Activated naive CD4-positive, alpha-beta T cell treated with anti-CD3 and anti-CD28 coated beads, Interleukin-2, amount 50 U/mL, for 24 hours (primary cell): ENCODE data around the gene LZTS3.
"Not testable (repeated sequence)": the region's sequence is repeated elsewhere in the genome, so short reads cannot be mapped to it uniquely, and the experiment has no call there.

Experiments
- H3K27ac Mint-ChIP-seq: one replicate; pipeline ENCODE4 v1.8.0; 2021; ENCODE audit warnings: mild to moderate bottlenecking, mixed read lengths
- H3K27me3 Mint-ChIP-seq: one replicate; pipeline ENCODE4 v1.8.0; 2021; ENCODE audit warnings: mixed read lengths
- H3K36me3 Mint-ChIP-seq: one replicate; pipeline ENCODE4 v1.8.0; 2021; ENCODE audit warnings: mixed read lengths
- H3K4me1 Mint-ChIP-seq: one replicate; pipeline ENCODE4 v1.8.0; 2021; ENCODE audit warnings: mixed read lengths
- H3K4me3 Mint-ChIP-seq: one replicate; pipeline ENCODE4 v1.8.0; 2021; ENCODE audit warnings: mild to moderate bottlenecking, mixed read lengths
- H3K9me3 Mint-ChIP-seq: one replicate; pipeline ENCODE4 v1.8.0; 2021; ENCODE audit warnings: mixed read lengths

Gene LZTS3

DNA sequence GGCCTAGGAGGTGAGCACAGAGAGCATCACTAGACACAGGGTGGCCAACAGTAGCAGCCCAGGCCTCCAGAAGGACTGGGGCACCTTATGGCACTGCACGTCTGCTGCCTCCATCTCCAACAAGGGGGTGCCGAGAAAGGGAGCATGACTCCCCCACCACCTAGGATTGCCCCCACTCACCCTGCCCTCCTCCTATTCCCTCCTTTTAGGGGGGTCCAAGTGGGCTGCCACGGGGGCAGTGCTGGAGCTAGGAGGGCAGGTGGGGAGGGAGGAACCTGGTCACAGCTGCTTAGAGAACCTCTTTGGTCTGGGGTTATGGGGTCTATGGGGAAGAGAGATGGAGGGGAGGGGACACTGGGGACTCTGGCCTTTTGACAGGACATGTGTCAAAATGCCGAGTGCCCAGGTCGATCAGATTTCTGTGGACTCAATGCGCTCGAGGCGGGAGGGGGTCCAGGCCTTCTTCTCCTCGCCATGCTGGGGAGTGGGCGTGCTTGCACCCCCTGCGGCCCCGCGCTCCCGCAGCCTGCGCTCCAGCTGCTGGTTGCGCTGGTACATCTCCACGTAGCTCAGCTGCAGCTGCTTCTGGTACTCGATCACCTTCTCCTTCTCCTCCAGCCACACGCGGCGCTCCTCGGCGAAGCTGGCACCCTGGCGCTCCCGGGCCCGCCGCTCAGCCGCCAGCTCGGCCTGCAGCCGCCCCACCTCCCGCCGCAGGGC is 9.1 kb downstream of the LZTS3 start:
- H3K9me3 Mint-ChIP-seq, result no peaks in the 10 kb centered on the region
- H3K27ac Mint-ChIP-seq, result no peak overlapping the region
- H3K27me3 Mint-ChIP-seq, result peaks cover 7% of the 10 kb centered on the region
- no peak overlapping the region for H3K4me3 Mint-ChIP-seq
- no peaks in the 10 kb centered on the region for H3K36me3 Mint-ChIP-seq
- H3K4me1 Mint-ChIP-seq, result peaks cover 8% of the 10 kb centered on the region

DNA sequence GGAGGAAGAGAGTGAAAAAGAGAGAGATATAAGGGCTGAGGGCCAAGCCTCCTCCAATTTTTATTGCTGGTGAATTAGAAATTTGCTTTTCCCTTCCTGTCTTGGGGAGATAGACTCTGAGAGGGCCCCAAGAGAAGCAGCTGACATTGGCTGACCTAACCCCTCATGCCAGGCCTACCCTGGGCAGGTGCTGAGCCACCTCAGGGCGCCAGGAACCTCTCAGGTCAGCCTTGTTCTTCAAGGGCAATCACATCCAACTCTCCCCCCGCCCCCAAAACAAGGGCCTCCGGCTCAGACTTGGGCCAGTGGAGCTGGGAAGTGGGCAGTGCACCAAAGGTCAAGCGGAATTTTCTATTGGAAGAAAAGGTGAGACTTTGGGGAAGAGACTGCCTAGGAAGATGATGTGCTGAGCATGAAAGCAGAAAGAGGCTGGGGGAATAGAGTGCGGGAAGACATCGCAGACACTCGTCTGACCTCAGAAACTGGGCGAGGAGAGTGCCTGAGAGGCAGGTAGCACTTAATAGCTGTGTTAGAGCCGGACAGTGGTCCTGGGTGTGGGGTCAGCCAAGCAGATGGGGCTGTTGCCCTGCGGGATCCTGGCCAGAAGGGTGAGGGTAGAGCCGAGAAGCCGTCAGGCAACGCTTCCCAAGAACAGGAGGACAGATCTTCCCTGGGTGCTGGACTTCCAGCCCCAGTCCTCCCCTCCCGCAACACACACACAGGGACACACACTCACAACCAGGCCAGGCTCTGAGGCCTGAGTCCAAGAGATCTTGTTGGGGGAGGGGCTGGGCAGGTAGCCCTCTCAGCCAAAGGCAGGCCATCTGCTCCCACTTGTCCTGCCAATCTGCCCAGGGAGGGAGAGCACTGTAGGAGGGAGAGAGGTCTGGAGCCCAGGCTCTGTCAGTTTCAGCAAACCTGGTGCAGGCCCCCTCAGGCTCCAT is 10.0 kb downstream of the LZTS3 start:
- Mint-ChIP-seq H3K4me1 (peaks cover 7% of the 10 kb centered on the region), H3K27ac (no peak overlapping the region), H3K36me3 (no peaks in the 10 kb centered on the region), H3K9me3 (no peaks in the 10 kb centered on the region), H3K27me3 (peaks cover 4% of the 10 kb centered on the region), H3K4me3 (no peak overlapping the region)

DNA sequence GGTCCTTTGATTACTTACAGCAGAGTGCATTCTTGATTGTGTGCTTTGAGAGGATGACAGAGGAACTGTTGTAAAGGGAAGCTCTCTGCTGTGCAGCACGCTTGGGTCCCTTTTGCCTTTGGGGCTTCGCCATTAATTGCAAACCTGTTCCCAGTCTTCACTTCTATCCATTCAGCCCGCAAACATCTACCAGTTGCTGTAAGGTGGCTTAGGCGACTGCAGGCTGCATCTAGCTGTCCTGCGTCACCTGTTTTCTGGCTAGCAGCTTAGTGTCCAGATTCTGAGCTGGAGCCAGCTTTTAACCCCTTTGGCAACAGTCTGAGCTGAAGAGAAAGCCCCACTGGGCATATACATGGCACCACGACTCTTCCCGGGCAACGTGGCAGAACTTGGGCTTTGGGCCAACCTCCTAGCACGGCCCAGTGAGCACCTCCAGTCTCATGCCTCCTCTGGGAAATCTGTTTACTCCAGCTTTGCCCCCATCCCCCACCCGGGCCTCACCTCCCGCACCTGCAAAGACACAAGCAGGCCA is 11.2 kb downstream of the LZTS3 start:
- Mint-ChIP-seq H3K27me3 (no peaks in the 10 kb centered on the region), H3K4me3 (no peak overlapping the region)

DNA sequence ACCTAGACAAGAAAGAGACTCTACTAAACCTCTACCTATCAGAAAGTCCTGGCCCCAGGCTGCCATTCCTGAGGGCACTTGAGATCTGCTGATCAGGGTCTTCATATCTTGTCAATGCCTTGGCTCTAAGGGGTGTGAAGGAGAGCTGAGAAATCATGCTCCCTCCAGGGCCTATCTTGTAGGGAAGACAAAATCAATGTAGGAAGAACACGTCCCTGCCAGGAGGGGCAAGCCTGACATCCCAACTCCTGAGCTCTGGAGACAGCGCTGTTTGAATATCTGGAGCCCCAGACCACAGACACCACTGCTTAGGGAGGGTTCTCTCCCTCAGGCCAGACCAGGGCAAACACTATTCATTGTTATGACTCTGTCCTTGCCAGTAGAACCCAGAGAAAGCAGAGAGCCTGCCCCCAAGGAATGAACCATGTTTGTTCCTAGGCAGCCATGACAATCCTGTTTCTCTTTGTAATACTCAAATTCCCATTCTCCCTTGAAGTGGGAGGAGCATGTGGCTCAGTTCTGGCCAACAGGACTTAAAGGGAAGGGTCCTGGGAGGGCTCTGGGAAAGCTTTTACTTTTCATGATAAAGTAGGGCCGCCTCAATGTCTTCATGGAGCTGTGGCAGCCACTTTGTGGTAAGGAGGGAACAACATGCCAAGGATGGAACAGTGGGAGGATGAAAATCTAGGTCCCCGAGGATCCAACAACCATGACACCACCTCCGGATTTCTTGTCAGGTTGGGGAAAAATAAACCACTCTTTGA is 11.9 kb downstream of the LZTS3 start:
- peaks cover 23% of the 10 kb centered on the region for H3K4me1 Mint-ChIP-seq
- no peaks in the 10 kb centered on the region for H3K36me3 Mint-ChIP-seq
- H3K4me3 Mint-ChIP-seq, result no peak overlapping the region
- no peak overlapping the region for H3K27ac Mint-ChIP-seq
- H3K9me3 Mint-ChIP-seq, result no peaks in the 10 kb centered on the region
- H3K27me3 Mint-ChIP-seq, result no peaks in the 10 kb centered on the region

More for the DNA sequence above, 11.2 kb downstream of the LZTS3 start:
- Mint-ChIP-seq H3K9me3 (no peaks in the 10 kb centered on the region), H3K27ac (no peak overlapping the region), H3K36me3 (no peaks in the 10 kb centered on the region), H3K4me1 (peaks cover 17% of the 10 kb centered on the region)

DNA sequence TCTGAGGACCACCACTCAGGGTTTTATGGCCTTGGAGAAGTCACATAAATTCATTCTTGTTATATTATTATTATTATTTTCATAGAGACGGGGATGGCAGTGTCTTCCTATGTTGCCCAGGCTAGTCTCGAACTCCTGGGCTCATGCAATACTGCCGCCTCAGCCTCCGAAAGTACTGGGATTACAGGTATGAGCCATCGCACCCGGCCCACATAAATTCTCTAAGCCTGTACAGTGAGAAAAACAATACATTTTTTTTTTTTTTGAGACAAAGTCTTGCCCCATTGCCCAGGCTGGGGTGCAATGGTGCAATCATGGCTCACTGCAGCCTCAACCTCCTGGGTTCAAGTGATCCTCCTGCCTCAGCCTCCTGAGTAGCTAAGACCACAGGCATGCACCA is 12.9 kb downstream of the LZTS3 start:
- H3K9me3 Mint-ChIP-seq, result no peaks in the 10 kb centered on the region
- H3K36me3 Mint-ChIP-seq, result peaks cover 1% of the 10 kb centered on the region
- no peak overlapping the region for H3K27ac Mint-ChIP-seq
- no peak overlapping the region for H3K4me3 Mint-ChIP-seq
- H3K27me3 Mint-ChIP-seq, result no peaks in the 10 kb centered on the region
- H3K4me1 Mint-ChIP-seq, result peaks cover 32% of the 10 kb centered on the region

DNA sequence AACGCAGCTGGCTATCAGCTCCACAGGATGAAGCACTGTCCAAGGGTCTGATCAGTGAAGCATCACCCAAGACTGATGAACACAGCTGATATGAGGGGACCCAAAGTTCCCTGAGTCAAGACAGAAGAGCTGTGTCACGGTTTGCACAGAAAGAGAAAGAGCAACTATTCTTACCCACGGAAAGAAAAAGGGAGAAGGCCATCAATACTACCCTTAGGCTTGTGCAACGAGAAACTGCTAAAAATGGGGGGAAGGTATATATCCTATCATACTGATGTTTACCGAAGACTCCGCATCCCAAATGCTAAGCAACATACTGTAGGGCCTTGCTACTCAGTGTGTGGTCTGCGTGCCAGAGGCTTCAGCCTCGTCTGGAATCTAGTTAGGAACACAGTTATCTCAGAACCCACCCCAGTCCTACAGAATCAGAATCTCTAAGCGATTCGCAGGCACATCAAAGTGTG is 14.3 kb downstream of the LZTS3 start:
- Mint-ChIP-seq H3K27me3 (no peaks in the 10 kb centered on the region), H3K9me3 (no peaks in the 10 kb centered on the region), H3K36me3 (peaks cover 1% of the 10 kb centered on the region), H3K27ac (peak overlapping the region; percentile 99), H3K4me1 (peaks cover 36% of the 10 kb centered on the region), H3K4me3 (peak overlapping the region; percentile 98)

DNA sequence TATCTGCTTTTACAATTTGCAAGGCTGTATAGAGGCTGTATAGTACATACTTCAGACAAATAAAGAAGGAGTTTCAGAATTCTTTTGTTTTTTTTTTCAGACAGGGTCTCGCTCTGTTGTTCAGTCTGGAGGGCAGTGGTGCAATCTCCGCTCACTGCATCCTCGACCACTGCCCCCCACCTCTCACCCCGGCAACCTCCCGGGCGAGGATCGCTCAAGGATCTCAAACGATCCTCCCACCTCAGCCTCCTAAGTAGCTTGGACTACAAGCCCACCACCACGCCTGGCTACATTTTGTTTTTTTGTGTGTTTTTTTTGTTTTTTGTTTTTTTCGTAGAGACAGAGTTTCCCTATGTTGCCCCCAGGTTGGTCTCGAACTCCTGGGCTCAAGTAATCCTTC is 15.5 kb downstream of the LZTS3 start:
- Mint-ChIP-seq H3K4me1 (peaks cover 48% of the 10 kb centered on the region), H3K27ac (peak overlapping the region; percentile 73), H3K4me3 (peak overlapping the region; percentile 98), H3K27me3 (no peaks in the 10 kb centered on the region), H3K9me3 (no peaks in the 10 kb centered on the region), H3K36me3 (peaks cover 1% of the 10 kb centered on the region)

DNA sequence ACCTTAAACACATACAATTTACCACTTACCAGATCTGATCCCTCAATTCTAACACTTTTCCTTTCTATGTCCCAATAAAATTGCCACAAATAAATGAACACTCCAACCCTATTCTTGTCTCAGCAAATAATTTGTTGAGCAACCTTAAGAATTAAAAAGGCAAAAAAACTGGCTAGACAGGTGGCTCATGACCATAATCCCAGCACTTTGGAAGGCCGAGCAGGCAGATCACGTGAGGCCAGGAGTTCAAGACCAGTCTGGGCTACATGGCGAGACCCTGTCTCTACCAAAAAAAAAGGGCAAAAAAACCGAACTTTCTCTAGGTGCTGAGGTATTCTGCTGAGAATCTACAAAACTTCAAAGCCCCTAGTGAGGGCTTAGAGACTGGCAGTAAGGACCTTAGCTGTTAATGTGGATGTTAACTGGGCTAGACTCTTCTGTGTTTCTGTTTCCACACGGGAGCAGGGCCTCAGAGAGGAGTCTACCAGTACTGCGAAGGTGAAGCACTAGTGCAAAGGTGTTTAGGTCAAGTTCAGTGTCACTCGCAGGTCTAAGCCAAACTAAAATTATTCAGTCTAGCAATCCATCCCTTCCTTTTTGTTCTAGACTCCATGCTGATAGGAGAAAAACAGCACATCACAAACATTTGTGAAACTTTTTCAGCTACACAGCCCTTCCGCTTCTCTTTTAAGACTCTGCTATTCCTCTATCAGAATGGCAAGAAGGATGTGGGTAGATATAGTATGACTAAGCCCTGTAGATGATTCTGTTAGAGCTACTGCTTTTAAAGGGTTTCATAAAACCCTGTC is 16.3 kb downstream of the LZTS3 start:
- H3K27me3 Mint-ChIP-seq, result no peaks in the 10 kb centered on the region
- peak overlapping the region; percentile 73 for H3K27ac Mint-ChIP-seq
- H3K4me3 Mint-ChIP-seq, result peak overlapping the region; percentile 98
- H3K4me1 Mint-ChIP-seq, result peaks cover 54% of the 10 kb centered on the region
- H3K9me3 Mint-ChIP-seq, result no peaks in the 10 kb centered on the region
- peaks cover 1% of the 10 kb centered on the region for H3K36me3 Mint-ChIP-seq

DNA sequence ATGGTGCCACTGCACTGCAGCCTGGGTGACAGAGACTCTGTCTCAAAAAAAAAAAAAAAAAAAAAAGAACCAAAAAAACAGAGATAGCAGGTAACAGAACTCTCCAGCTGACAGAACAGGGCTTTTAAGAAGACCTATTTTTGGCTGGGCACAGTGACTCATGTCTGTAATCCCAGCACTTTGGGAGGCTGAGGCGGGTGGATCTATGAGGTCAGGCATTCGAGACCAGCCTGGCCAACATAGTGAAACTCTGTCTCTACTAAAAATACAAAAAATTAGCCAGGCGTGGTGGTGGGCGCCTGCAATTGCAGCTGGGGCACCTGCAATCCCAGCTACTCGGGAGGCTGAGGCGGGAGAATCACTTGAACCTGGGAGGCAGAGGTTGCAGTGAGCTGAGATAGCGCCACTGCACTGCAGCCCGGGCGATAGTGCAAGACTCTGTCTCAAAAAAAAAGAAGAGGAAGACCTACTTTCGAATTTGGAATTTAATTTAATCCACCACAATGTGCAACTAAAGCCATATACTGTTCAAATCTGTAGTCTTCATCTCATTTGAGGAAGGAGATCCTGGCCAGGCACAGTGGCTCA is 21.2 kb downstream of the LZTS3 start:
- H3K9me3 Mint-ChIP-seq, H3K27me3 Mint-ChIP-seq, H3K27ac Mint-ChIP-seq: not testable (repeated sequence)
- peaks cover 81% of the 10 kb centered on the region for H3K4me1 Mint-ChIP-seq
- peak overlapping the region; percentile 47 for H3K4me3 Mint-ChIP-seq
- peaks cover 13% of the 10 kb centered on the region for H3K36me3 Mint-ChIP-seq

DNA sequence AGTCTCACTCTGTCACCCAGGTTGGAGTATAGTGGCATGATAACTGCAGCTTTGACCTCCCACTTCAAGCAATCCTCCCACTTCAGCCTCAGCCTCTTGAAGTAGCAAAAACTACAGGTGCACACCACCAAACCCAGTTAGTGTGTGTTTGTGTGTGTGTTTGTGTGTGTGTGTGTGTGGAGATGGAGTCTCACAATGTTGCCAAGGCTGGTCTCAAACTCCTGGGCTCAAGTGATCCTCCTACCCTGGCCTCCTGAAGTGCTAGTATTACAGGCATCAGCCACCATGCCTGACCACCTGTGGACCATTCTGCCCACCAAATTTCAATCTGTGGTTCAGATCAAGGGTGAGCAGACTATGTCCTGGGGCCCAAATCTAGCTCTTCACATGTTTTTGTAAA is 22.4 kb downstream of the LZTS3 start:
- H3K4me3 Mint-ChIP-seq, result no peak overlapping the region
- H3K36me3 Mint-ChIP-seq, result peaks cover 15% of the 10 kb centered on the region
- H3K27ac Mint-ChIP-seq, result no peak overlapping the region
- H3K4me1 Mint-ChIP-seq, result peaks cover 77% of the 10 kb centered on the region
- no peaks in the 10 kb centered on the region for H3K9me3 Mint-ChIP-seq
- no peaks in the 10 kb centered on the region for H3K27me3 Mint-ChIP-seq

DNA sequence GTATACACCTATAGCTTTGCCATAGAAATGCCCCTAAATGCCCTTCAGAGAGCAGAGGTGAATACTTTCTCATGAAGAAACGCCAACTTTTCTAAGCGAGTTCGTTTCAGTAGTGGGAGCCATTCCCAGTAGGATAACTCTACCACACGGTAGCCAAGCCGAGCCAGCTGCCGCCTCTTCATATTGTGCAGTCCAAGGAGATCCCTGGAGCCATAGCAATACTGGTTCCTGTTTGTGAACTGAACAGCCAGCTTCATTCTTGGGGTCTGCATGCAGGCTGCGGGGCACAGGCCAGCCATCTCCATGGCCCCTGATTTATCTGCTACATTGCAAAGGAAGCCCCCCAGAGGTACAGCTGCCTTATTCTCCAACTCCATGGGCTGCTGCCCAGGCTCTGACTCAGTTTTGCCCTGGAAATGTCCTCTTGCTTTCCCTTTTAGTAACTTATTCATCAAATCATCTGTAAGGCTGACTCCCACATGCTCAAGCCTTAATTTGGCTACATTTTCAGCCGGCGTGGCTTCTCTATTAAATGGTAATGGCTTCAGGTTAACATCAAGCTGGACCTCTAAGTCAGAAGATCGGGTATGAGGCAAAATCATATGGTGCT is 26.5 kb downstream of the LZTS3 start:
- peaks cover 59% of the 10 kb centered on the region for H3K4me1 Mint-ChIP-seq
- H3K4me3 Mint-ChIP-seq, result no peak overlapping the region
- H3K27ac Mint-ChIP-seq, result no peak overlapping the region
- no peaks in the 10 kb centered on the region for H3K9me3 Mint-ChIP-seq
- H3K36me3 Mint-ChIP-seq, result peaks cover 23% of the 10 kb centered on the region
- no peaks in the 10 kb centered on the region for H3K27me3 Mint-ChIP-seq

DNA sequence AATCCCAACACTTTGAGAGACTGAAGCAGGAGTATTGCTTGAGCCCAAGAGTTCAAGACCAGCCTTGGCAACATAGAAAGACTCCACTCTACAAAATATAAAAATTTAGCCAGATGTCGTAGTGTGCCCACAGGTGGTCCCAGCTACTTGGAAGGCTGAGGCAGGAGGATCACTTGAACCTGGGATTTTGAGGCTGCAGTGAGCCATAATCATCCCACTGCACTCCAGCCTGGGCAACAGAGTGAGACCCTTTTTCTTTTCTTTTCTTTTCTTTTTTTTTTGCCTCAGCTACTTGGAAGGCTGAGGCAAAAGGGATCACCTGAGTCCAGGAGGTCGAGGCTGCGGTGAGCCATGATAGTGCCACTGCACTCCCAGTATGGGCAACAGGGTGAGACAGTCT is 31.6 kb downstream of the LZTS3 start:
- Mint-ChIP-seq H3K4me3 (no peak overlapping the region), H3K27ac (no peak overlapping the region), H3K9me3 (no peaks in the 10 kb centered on the region), H3K4me1 (peaks cover 28% of the 10 kb centered on the region), H3K36me3 (peaks cover 13% of the 10 kb centered on the region), H3K27me3 (no peaks in the 10 kb centered on the region)

DNA sequence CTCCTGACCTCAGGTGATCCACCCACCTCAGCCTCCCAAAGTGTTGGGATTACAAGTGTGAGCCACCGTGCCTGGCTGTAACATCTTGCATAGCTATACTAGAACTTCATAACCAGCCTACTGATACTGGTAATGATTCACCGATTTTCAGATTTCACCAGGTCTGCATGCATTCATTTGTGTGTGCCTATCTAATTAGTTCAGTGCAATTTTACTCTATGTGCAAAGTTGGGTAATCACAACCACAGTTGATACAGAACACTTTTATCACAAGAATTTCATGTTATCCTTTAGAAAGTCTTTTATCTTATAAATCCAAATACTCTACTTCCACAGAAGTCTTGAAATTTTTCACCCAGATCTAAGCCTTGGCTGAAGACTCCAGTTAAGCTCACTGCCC is 35.9 kb downstream of the LZTS3 start:
- peaks cover 2% of the 10 kb centered on the region for H3K36me3 Mint-ChIP-seq
- H3K4me3 Mint-ChIP-seq, result no peak overlapping the region
- peaks cover 28% of the 10 kb centered on the region for H3K4me1 Mint-ChIP-seq
- H3K9me3 Mint-ChIP-seq, result no peaks in the 10 kb centered on the region
- no peak overlapping the region for H3K27ac Mint-ChIP-seq
- H3K27me3 Mint-ChIP-seq, result no peaks in the 10 kb centered on the region

DNA sequence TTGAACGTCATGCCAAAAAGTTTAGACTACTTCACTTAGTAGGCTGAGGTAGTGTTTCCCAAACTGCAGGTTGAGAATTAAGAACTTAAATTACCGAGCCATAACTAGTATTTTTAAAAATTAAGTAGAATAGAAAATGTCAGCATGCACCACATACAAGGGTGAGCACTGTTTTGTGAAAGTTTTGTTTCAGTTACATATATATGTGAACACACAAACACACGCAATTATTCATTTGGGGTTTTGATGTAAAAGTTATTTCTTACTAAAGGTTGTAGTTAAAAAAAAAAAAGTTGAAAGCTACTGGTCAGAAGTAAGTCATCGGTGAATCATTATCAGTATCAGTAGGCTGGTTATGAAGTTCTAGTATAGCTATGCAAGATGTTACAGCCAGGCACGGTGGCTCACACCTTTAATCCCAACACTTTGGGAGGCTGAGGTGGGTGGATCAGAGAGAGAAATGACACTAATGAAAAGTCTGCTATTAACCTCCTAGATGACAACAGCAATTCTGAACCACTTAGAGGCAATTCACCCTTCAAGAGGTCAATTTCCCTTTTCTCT is 37.8 kb downstream of the LZTS3 start:
- no peak overlapping the region for H3K4me3 Mint-ChIP-seq
- H3K4me1 Mint-ChIP-seq, result peaks cover 26% of the 10 kb centered on the region
- peaks cover 2% of the 10 kb centered on the region for H3K36me3 Mint-ChIP-seq
- no peaks in the 10 kb centered on the region for H3K9me3 Mint-ChIP-seq
- no peak overlapping the region for H3K27ac Mint-ChIP-seq
- no peaks in the 10 kb centered on the region for H3K27me3 Mint-ChIP-seq
